HL-60 (cell line): Measurements from ENCODE around the gene TBC1D22A.

Experiments
- DNase-seq, 2 experiments: peaks; one replicate each; pipeline ENCODE4 v3.0.0-alpha.2; 2010 to 2020; ENCODE audit warnings: low read depth in 1 of 2, low spot score in 1 of 2
- H3K27ac ChIP-seq: fragments of 250-450 bp; sonication (Bioruptor Pico); replicated peaks from 2 replicates; pipeline ENCODE4 v1.5.1; 2020; ENCODE audit warnings: mild to moderate bottlenecking, moderate library complexity
- H3K27me3 ChIP-seq: fragments of 250-450 bp; sonication (Bioruptor Pico); 2 replicates; pipeline ENCODE4 v1.5.1; 2021; ENCODE audit warnings: mild to moderate bottlenecking, moderate library complexity; ENCODE audit not compliant: insufficient read depth, poor library complexity, severe bottlenecking
- H3K4me3 ChIP-seq: replicated peaks from 2 replicates; pipeline ENCODE4 v1.5.1; 2011; ENCODE audit warnings: mild to moderate bottlenecking, control low read depth, low read length; ENCODE audit not compliant: insufficient read depth
- GABPA ChIP-seq: IDR thresholded peaks from 2 replicates; pipeline ENCODE4 v1.6.1; 2012; ENCODE audit warnings: low read depth
- POLR2AphosphoS5 ChIP-seq: IDR thresholded peaks from 2 replicates; pipeline ENCODE4 v1.6.1; 2012; ENCODE audit warnings: low read depth
- SPI1 ChIP-seq: IDR thresholded peaks from 2 replicates; pipeline ENCODE4 v1.6.1; 2012; ENCODE audit warnings: low read depth, mild to moderate bottlenecking, borderline replicate concordance
- TF ChIP-seq, protein P1 (sequence below): IDR thresholded peaks from 2 replicates; pipeline ENCODE4 v1.6.1; 2012; ENCODE audit warnings: low read depth; ENCODE audit not compliant: insufficient replicate concordance
- TF ChIP-seq, protein P2 (sequence below): IDR thresholded peaks from one replicate; pipeline ENCODE4 v1.5.1; 2011; ENCODE audit warnings: low read length, control low read depth, inconsistent platforms; ENCODE audit not compliant: insufficient read depth

TBC1D22A gene

DNA sequence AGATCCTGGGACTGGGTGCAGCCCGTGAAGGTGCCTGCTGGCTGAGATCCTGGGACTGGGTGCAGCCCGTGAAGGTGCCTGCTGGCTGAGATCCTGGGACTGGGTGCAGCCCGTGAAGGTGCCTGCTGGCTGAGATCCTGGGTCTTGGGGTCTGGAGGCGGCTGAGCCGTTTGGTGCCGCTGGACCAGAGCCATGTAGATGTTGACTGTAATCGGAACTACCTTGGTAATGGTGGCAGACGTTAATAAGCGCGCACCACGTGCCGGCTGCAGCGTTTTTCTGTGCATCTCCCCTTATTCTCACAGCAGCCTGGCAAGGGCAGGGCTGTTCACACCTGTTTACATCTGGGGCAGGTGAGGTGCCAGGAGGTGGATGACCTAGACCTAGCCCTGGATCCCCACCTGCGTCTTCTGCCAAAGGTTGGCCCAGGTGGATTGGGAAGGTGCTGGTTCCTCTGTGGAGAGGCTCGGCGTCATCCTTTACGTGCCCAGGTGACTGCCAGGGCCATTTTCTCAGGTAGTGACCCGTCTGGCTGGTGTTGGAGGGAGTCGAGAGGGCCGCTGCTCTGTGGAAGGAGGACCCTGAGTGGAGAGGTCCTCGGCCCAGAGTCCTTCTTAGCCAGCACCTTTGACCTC lies 382.5 kb downstream of the TBC1D22A start:
- Histone ChIP-seq H3K4me3 (no peak overlapping the region), H3K27me3 (no peaks in the 10 kb centered on the region), H3K27ac (no peak overlapping the region)
- no peak for DNase-seq
- TF ChIP-seq GABPA (no peak), POLR2AphosphoS5 (no peak), SPI1 (no peak)
- TF ChIP-seq, protein P1, sequence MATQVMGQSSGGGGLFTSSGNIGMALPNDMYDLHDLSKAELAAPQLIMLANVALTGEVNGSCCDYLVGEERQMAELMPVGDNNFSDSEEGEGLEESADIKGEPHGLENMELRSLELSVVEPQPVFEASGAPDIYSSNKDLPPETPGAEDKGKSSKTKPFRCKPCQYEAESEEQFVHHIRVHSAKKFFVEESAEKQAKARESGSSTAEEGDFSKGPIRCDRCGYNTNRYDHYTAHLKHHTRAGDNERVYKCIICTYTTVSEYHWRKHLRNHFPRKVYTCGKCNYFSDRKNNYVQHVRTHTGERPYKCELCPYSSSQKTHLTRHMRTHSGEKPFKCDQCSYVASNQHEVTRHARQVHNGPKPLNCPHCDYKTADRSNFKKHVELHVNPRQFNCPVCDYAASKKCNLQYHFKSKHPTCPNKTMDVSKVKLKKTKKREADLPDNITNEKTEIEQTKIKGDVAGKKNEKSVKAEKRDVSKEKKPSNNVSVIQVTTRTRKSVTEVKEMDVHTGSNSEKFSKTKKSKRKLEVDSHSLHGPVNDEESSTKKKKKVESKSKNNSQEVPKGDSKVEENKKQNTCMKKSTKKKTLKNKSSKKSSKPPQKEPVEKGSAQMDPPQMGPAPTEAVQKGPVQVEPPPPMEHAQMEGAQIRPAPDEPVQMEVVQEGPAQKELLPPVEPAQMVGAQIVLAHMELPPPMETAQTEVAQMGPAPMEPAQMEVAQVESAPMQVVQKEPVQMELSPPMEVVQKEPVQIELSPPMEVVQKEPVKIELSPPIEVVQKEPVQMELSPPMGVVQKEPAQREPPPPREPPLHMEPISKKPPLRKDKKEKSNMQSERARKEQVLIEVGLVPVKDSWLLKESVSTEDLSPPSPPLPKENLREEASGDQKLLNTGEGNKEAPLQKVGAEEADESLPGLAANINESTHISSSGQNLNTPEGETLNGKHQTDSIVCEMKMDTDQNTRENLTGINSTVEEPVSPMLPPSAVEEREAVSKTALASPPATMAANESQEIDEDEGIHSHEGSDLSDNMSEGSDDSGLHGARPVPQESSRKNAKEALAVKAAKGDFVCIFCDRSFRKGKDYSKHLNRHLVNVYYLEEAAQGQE, result no peak
- TF ChIP-seq, protein P2, sequence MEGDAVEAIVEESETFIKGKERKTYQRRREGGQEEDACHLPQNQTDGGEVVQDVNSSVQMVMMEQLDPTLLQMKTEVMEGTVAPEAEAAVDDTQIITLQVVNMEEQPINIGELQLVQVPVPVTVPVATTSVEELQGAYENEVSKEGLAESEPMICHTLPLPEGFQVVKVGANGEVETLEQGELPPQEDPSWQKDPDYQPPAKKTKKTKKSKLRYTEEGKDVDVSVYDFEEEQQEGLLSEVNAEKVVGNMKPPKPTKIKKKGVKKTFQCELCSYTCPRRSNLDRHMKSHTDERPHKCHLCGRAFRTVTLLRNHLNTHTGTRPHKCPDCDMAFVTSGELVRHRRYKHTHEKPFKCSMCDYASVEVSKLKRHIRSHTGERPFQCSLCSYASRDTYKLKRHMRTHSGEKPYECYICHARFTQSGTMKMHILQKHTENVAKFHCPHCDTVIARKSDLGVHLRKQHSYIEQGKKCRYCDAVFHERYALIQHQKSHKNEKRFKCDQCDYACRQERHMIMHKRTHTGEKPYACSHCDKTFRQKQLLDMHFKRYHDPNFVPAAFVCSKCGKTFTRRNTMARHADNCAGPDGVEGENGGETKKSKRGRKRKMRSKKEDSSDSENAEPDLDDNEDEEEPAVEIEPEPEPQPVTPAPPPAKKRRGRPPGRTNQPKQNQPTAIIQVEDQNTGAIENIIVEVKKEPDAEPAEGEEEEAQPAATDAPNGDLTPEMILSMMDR, result no peak

DNA sequence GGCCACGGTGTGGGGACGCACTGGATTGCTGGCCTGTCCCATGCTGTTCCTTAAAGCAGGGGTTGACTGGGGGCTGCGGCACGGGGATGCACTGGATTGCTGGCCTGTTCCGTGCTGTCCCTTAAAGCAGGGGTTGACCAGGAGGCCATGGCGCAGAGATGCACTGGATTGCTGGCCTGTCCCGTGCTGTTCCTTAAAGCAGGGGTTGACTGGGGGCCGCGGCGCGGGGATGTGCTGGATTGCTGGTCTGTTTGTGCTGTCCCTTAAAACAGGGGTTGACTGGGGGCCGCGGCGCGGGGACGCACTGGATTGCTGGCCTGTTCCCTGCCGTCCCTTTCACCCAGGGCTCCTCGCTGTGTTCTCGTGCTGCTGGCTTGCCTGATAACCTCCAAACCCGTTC lies 383.4 kb downstream of the TBC1D22A start:
- Histone ChIP-seq H3K27ac (no peak overlapping the region), H3K4me3 (no peak overlapping the region), H3K27me3 (no peaks in the 10 kb centered on the region)
- no peak for DNase-seq
- TF ChIP-seq SPI1 (no peak), GABPA (no peak), POLR2AphosphoS5 (no peak)
- TF ChIP-seq, protein P1, result no peak
- TF ChIP-seq, protein P2, result no peak

DNA sequence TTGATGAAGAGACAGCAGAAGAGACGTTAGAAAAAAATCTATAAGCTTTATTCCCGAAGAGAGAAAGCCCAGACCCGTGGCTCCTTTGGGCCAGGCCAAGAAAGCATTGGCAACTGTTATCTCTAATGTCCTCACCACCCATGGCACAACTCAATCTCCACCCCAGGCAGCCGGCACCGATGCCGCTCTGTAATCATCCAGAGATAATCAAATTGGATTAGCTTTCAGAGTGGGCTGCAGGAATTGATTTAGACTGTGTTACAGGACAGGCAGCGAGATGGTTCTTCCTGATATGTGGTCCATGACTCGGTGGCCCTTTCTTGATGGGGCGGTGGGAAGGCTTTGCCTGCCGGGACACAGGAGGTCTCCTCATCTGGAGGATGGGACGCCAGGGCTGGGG lies 383.9 kb downstream of the TBC1D22A start:
- DNase-seq, result no peak
- TF ChIP-seq SPI1 (no peak), POLR2AphosphoS5 (no peak), GABPA (no peak)
- TF ChIP-seq, protein P1, result no peak

DNA sequence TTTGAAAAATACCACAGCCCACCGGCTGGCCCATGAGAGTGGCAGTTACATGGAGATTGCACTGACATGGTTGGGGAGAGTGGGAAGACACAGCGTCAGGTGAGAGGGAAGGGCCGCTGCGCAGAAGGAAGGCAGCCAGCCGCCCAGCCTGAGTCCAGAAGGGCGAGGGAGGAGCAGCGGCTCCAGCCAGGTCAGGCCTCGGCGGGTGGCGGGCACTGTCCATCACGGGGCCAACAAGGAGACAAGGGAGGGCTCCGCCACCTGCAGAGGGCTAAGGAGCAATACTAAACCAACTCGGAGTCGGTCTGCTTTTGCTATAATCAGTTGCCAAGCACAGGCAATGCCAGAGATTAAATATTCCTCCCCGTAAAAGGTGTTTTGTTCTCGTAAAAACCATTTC lies 384.5 kb downstream of the TBC1D22A start:
- DNase-seq, result no peak
- no peaks in the 10 kb centered on the region for H3K27me3 ChIP-seq
- H3K27ac ChIP-seq, result no peak overlapping the region
- no peak overlapping the region for H3K4me3 ChIP-seq
- TF ChIP-seq, protein P1, result no peak
- no peak for TF ChIP-seq GABPA
- no peak for TF ChIP-seq SPI1
- no peak for TF ChIP-seq POLR2AphosphoS5
- TF ChIP-seq, protein P2, result no peak

More for the DNA sequence above, 383.9 kb downstream of the TBC1D22A start:
- Histone ChIP-seq H3K27ac (no peak overlapping the region), H3K27me3 (no peaks in the 10 kb centered on the region), H3K4me3 (no peak overlapping the region)
